ENCODE results near the gene PRUNE2.
A peak's percentile ranks its signal among the peaks of the same experiment; 100 is the strongest.
"Not testable (repeated sequence)": the region's sequence is repeated elsewhere in the genome, so short reads cannot be mapped to it uniquely, and the experiment has no call there.

Gene PRUNE2, protein sequence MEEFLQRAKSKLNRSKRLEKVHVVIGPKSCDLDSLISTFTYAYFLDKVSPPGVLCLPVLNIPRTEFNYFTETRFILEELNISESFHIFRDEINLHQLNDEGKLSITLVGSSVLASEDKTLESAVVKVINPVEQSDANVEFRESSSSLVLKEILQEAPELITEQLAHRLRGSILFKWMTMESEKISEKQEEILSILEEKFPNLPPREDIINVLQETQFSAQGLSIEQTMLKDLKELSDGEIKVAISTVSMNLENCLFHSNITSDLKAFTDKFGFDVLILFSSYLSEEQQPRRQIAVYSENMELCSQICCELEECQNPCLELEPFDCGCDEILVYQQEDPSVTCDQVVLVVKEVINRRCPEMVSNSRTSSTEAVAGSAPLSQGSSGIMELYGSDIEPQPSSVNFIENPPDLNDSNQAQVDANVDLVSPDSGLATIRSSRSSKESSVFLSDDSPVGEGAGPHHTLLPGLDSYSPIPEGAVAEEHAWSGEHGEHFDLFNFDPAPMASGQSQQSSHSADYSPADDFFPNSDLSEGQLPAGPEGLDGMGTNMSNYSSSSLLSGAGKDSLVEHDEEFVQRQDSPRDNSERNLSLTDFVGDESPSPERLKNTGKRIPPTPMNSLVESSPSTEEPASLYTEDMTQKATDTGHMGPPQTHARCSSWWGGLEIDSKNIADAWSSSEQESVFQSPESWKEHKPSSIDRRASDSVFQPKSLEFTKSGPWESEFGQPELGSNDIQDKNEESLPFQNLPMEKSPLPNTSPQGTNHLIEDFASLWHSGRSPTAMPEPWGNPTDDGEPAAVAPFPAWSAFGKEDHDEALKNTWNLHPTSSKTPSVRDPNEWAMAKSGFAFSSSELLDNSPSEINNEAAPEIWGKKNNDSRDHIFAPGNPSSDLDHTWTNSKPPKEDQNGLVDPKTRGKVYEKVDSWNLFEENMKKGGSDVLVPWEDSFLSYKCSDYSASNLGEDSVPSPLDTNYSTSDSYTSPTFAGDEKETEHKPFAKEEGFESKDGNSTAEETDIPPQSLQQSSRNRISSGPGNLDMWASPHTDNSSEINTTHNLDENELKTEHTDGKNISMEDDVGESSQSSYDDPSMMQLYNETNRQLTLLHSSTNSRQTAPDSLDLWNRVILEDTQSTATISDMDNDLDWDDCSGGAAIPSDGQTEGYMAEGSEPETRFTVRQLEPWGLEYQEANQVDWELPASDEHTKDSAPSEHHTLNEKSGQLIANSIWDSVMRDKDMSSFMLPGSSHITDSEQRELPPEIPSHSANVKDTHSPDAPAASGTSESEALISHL (N-terminal part only)

DNA sequence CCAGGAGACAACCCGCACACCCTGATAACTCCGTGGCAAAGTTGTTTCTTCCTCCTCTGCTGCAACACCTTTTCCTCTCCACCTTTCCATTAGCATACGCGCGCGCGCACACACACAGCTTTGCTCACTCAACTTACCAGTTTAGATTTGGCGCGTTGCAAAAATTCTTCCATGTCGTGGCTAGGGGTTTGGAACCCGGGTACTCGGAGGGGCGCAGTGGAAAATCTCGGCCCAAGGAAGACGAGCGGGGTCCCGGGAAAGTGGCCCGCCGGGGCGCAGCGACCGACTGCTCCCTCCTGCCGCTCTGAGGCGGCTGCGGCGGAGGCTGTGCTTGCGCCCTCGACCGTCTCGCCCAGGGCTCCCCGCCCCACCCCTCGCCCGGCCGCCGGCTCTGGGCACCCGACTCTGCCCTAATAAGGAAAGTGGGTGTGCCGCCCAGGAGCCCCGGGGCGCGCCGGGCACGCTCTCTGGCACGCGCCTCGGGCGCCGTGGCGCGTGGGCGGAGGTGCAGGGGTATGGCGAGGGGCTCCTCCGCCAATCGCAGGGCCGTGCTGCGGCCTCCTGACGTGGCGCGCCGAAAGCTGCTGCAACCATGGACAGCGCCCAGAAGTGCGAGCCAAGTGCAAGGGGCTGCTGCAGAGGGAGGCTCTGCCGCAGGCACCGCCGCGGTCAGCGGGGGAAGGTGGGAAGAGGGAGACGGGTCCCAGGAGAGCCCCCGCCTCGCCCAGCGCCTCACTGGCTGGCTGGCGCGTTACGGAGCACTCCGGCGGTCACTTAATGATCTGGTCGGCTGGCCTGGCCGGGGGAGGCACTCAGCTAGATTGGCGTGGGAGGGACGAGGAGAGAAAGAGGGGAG lies at the start of gene PRUNE2:
TSS of gene PRUNE2 (minus strand) at position 324 of the 856 bp plus-strand sequence. CDS start at position 173, 151 bp downstream.
- DNase-seq (ENCODE audit: low spot score), result peak; percentile 74

DNA sequence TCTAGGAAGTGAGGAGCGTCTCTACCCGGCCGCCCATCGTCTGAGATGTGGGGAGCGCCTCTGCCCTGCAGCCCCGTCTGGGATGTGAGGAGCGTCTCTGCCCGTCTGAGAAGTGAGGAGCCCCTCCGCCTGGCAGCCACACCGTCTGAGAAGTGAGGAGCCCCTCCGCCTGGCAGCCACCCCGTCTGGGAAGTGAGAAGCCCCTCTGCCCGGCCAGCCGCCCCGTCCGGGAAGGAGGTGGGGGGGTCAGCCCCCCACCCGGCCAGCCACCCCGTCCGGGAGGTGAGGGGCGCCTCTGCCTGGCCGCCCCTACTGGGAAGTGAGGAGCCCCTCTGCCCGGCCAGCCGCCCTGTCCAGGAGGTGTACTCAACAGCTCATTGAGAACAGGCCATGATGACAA lies 49.5 kb upstream of the PRUNE2 start:
- DNase-seq (ENCODE audit: low spot score), result not testable (repeated sequence)

DNA sequence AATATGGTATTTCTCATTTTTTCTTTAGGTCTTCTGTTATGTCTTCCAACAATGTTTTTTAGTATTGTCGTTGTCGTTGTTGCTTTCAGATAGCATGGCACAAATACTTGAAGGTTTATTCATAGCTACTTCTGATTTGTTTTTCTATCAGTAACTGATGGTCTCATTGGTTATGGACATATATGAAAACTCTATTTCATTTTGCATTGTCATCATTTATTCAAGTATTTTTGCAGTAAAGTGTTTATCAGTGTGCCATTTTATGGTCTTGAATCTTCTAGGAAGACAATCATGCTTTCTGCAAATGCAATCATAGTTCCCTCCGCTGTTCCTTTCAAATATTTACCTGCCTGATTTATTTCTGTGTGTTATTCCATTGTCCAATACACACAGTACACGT lies 44.0 kb upstream of the PRUNE2 start:
- DNase-seq (ENCODE audit: low spot score), result no peak

DNA sequence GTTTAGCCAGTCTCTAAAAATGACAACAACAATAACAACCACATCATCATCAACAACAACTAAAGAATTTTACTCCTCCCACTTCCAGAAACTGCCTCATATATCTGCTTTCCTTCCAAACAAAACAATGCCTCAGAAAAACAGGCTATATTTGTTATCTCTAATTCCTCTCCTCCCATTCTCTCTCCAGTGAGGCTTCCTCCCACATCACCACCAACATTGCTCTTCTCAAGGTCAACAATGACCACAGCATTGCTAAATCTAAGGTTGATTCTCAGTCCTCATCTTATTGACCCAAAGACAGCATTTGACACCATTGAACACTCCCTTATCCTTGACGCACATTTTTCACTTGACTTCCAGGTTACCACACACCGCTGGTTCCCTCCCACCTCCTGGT lies 38.1 kb upstream of the PRUNE2 start:
- DNase-seq (ENCODE audit: low spot score), result no peak

DNA sequence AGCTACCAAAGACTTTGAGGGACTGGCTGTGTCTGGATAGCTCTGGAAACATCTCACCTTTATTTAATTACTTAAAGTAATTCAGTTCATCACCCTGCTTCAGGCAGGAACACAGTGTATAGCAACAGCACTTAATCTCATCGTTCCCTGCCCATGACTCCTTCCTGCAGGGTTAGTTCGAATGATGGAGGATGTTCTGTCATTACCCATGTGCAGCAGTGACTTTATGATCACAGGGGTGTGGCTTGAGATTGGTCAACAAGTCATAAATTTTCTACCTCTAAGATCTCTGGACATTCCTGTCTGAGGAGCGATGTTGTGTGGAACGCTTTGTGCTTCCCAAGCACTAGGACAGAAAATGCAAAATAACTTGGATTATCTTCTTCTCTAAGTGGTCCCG lies 37.1 kb upstream of the PRUNE2 start:
- DNase-seq (ENCODE audit: low spot score), result no peak

DNA sequence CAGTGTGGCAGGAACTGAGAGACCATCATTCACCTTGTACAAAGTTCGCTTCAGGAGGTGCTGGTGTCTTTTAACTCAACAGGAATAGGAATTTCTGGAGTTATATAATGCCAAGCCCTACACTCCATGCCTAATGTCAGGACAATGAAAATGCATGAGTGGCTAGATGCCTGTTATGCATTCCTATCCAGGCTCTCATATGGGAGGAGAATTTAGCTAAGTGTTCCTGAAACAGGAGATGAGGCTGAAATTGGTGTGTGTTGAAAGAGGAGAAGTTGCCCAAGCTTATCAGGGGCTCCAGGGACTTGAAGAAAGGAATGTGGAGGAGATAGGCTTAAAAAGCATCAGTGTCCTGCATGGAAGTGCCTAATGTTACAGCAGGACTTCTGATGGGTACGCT lies 26.8 kb upstream of the PRUNE2 start:
- no peak for DNase-seq (ENCODE audit: low spot score)

DNA sequence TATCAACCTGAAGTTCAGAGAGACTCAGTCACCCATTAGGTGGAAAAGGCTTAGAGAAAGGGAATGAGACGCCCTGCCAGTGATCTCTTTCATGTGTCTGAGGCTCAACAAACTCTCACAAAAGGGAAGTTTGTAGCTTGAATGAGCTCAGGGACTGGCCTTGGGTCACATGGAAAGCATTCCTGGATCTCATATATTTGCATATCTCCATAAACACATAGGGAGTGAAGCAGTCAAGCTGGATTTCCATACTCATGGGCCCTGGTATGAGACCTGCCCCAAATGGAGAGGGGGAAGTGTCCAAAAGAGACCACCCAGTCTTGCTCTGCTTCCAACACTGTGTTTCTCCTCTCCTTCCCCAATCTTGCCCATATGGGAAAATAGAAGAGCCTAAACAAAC lies 26.4 kb upstream of the PRUNE2 start:
- DNase-seq (ENCODE audit: low spot score), result no peak

DNA sequence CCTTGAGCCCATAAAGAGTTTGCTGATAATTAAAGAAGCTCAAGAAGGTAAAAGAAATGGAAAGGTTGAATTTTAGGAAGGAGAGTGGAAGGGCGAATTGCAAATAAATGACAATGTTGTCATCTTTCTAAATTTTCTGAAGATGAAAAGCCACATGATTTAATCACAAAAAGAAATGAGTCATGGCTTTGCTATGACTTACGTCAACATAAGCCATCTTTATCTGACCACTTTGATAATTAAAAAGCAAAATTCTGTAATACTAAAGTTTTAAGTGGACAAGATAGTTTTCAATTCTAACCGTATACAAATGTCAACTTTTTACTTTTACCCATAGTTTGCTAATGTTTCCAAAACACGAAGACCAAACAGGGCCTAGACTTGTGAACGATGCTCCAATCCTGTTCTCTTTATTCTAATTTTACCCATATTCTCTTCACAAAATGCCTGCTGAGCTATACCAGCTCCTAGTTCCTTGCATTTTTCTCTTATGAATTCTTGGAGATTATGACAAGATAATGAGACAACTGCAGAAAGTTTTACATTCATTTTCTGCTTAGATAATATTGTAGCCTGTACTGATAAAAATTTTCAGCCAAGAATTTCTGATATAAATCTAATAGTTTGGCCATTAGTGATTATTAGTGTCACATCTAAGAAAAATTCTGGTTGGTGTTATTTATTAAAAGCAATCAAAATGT lies 21.8 kb upstream of the PRUNE2 start:
- DNase-seq (ENCODE audit: low spot score), result no peak

DNA sequence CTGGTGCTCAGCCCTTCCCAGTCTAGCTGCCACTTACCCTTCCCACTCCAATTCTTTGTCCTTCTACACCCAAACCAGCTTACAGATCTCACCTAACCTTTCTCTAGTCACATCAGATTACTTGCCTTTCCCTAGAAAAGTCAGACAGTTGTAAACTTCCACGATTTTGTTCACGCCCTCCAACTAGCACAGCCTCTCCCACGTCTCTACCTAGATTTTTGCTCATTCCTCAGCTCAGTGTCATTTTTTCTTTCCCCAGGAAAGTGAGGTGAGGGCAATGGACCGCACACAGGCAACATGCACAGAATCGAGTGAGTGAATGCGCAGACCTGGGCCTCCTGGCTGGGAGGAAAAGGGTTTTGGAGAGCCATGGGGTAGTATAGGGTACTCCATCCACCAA lies 20.9 kb upstream of the PRUNE2 start:
- DNase-seq (ENCODE audit: low spot score), result no peak

DNA sequence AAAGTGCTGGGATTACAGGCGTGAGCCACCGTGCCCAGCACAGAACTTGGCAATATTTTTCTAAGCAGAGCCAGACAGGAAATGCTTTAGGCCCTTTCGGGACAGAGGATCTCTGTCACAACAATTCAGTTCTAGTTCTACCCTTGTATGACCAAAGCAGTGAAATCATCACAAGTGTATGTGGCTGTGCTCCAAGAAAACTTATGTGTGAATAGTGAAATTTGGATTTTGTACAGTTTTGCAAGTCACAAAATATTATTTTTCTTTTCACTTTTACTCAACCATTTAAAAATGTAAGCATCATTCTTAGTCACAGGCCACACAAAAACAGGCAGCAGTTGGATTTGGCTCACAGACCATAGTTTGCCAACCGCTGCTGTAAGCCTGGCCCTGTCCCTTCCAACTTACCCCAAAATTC lies 20.4 kb upstream of the PRUNE2 start:
- no peak for DNase-seq (ENCODE audit: low spot score)

DNA sequence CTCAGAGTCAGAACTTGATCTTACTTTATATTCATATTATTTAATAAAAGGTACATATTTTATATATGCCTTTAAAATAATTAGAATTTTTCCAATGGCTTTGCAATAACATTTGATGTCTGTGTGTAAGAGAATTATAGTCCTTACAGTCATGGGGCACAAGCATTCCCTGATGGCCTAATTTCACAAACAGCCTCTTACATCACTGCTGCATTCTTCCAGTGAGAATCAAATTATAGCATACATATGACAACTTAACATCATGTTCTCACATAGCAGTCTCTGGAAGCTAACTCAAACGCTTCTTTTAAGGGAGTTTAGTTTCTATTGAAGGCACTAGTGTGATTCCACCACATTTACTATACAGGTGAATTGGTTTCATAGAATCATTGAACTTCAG lies 15.3 kb upstream of the PRUNE2 start:
- DNase-seq (ENCODE audit: low spot score), result no peak

DNA sequence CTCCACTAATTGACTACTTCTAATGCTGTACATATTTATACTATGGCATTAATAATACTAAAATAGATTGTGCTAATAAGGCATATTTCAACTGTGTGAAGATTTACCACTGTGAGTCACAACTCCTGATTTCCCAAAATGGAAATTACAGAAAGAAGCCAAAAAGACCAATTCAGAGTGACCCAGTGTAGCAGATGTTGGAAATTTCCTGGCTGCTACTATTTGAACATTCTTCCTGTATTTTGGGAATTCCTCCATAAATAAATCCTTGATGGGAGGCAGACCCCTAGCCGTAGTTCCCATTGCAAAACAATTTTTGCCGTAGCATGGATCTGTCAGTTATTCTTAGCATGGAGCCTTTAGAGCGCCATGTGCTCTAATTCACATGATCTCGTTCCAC lies 11.4 kb upstream of the PRUNE2 start:
- no peak for DNase-seq (ENCODE audit: low spot score)

DNA sequence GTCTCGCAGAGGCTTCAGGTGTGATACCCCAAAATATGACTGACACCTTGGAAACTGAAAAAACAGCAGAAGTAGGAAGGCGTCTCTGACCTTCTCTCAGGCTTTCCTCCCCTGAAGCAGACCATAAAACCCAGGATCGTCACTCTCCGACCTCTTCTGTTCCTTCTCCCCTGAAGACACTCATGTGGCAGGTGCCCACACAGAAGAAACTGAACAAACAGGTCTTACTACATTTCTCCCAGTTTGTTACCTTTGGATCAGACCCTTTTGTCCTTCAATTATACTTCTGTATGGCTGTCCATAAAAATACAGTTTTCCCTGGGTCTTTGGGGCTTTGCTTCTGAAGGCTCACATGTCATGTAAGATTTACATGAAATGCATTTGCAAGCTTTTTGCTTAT lies 10.3 kb upstream of the PRUNE2 start:
- no peak for DNase-seq (ENCODE audit: low spot score)

DNA sequence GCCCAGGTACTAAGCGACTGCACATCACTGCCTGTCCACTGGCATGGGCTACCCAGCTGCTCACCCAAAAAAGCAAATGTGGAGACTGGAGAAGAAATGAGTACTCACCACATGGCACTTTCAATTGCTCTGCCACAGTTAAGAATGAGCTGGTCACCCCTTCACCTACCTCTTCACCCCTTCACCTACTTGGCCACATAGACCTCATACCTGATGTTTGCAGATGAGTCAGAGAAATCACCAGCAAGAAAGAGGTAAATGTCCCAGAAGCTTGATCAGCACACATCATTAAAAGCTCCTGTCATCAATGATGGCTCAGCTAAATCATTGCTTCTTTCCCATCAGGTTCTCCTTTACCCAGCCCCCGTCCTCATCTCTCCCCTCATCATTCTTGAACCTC lies 7.6 kb upstream of the PRUNE2 start:
- no peak for DNase-seq (ENCODE audit: low spot score)

DNA sequence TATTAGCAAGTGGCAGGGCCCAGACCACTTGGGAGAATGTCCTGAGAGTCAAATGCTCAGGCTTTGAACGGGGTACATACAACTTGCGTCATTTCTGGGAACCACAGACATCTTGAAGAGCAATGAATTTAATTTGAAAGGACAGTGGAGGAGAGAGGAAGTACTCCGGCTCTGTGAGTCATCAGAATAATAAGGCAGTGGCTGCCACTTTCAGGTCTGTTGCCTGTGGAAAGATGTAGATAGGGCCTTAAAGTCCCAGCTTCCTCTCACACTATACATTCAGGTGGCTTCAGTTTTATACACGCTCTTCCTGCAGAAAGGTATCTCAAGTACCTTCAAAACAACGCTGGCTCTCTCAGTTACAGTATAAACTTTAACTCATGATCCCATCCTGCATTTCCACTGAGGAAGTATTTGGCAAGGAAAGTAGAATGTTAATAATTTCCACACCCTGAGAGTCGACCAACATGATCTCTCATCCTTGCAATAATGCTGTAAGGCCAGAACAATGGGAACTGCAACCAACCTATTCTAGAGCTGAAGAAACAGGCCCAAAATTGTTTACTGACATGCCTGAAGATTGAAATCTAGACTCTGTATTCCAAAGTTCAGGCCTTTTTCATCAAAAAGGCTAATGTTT lies 6.8 kb upstream of the PRUNE2 start:
- no peak for DNase-seq (ENCODE audit: low spot score)

DNA sequence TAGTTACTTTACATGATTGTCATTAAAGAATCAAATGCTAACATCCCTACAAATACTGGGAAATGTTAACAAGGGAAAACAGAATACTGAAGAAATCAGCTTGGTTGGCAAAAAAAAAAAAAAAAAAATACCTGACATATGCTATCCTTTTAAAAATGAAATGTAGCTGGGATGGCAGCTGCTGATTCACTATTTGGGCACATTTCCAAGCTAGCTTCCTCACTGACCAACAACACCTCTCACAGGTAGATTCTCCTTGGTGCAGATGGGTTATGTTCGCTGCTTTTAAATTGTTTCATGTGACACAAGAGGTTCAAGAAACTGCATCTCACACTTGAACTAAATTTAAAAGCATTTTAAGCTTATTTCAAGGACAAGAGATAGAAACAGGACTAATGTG lies 6.1 kb upstream of the PRUNE2 start:
- DNase-seq (ENCODE audit: low spot score), result no peak

DNA sequence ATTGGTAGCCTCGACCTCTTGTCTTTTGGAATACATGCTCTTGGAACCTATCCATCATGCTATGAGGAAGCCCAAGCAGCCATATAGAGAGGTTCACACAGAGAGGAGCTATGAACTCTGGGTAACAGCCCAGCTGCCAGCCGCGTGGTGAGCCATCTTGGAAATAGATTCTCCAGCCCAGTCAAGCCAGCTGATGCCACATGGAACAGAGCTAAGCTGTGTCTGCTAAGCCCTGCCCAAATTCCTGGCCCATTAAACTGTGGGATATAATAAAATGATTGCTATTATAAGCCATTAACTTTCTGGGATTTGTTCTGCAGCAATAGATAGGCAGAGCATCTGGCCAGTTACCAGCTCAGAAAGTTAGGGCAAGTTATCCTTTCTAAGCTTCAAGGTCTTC lies 4.9 kb upstream of the PRUNE2 start:
- DNase-seq (ENCODE audit: low spot score), result no peak

DNA sequence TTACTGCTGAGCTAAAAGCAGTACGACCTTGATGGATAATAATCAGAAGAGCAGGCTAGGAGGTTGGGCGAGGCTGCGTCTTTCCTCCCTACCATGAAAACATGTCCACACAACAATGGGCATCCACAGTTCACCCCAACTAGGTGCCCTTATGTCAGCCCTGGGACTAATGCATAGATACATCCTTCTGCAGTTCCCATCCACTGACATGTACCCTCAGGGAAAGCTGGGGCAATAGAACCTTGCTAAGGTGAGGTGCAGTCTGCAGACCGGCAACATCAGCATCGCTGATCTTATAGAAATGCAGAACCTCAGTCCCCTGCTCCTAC lies 697 bp upstream of the PRUNE2 start:
- peak; percentile 25 for DNase-seq (ENCODE audit: low spot score)

DNA sequence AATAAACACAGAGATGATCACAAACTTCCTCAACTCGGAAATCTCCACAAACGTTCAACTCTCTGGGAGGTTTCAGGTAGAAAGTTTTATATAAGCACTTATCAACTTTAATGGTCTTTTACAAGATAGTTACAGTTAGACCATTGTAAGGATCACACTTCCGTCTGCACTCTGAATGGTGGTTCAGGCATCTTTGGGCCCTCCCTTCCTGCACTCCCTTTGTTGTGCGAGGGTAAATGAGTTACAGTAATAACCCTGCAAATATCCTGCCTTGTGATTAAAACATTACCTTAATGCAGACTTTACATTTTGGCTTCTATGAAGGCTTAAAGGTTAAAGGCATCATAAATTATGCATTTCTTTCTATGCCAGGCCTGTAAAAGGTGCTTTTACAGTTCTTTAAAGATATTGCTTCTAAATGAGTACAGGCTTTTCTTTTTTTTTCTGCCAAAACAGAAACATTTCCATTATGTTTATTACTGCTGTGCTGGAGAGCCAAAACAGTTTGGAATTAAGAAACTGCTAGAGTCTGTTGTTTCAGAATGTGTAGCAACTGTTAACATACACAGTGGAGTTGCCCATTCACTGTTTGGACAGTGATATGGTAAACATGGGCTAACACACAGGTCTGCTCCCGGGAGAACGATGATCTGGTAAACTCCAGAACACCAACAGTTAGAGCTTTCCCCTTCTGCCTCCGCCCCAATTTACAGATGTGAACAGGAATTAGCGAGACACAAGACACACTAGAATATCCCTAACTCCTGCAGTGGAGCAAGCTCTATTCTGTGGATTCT lies 1.1 kb downstream of the PRUNE2 start:
- DNase-seq (ENCODE audit: low spot score), result no peak

DNA sequence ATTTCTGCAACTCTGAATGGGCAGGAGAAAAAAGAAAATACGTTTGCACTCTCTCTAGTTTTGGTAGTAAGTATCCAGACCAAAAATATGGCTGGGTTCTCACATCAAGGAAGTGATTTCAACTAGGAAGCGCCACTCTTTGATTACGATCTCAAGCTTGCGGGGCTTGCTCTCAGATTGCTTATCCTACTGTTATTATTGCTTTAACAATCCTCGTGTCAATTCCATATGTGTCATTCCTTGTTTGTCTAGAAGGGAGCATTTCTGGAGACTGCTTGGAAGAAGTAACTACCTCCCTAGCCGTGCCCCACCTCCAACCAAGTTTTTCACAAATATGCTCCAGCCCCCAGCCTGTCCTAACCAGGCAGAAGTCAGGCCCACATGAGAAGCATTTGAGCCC lies 3.5 kb downstream of the PRUNE2 start:
- no peak for DNase-seq (ENCODE audit: low spot score)
